Smooth muscle cell (in vitro differentiated cells): ENCODE results near the gene FAM124A. TPM values are rescaled to one million over a fixed set of nuclear protein-coding genes. Genes with fewer than 3 reads are reported as not detected.
"Not testable (repeated sequence)": the region's sequence is repeated elsewhere in the genome, so short reads cannot be mapped to it uniquely, and the experiment has no call there.

Experiments
- DNase-seq: peaks from one replicate; lab custom pipeline; 2025; ENCODE audit not compliant: unreplicated experiment; lab: John Stamatoyannopoulos, UW
- H2AFZ ChIP-seq: fragments of 200-600 bp; sonication (generic); 2 replicates; pipeline ENCODE4 v1.6.0; 2016; ENCODE audit warnings: antibody characterized with exemption, low read depth, mild to moderate bottlenecking
- H3F3A ChIP-seq: fragments of 200-600 bp; sonication (generic); 2 replicates; pipeline ENCODE4 v1.6.0; 2017; ENCODE audit warnings: antibody characterized with exemption, low read depth
- H3K27ac ChIP-seq: fragments of 200-600 bp; sonication (generic); 2 replicates; pipeline ENCODE4 v1.5.1; 2016; ENCODE audit warnings: low read depth, mild to moderate bottlenecking
- H3K27me3 ChIP-seq: fragments of 200-600 bp; sonication (generic); 2 replicates; pipeline ENCODE4 v1.6.1; 2016; ENCODE audit warnings: low read depth, mild to moderate bottlenecking
- H3K36me3 ChIP-seq: fragments of 200-600 bp; sonication (generic); 2 replicates; pipeline ENCODE4 v1.5.1; 2016; ENCODE audit warnings: low read depth
- H3K4me1 ChIP-seq: fragments of 200-600 bp; sonication (generic); 2 replicates; pipeline ENCODE4 v1.5.1; 2016; ENCODE audit warnings: low read depth
- H3K4me2 ChIP-seq: fragments of 200-600 bp; sonication (generic); 2 replicates; pipeline ENCODE4 v1.6.0; 2016; ENCODE audit warnings: mild to moderate bottlenecking
- H3K4me3 ChIP-seq: fragments of 200-600 bp; sonication (generic); 2 replicates; pipeline ENCODE4 v1.5.1; 2016; ENCODE audit warnings: mild to moderate bottlenecking
- H3K79me2 ChIP-seq: fragments of 200-600 bp; sonication (generic); 2 replicates; pipeline ENCODE4 v1.6.0; 2016; ENCODE audit warnings: low read depth, mild to moderate bottlenecking
- H3K9ac ChIP-seq: fragments of 200-600 bp; sonication (generic); 2 replicates; pipeline ENCODE4 v1.6.0; 2016; ENCODE audit warnings: low read depth
- H3K9me3 ChIP-seq: fragments of 200-600 bp; sonication (generic); replicated peaks from 2 replicates; pipeline ENCODE4 v1.5.1; 2016; ENCODE audit warnings: low read depth
- H4K20me1 ChIP-seq: fragments of 200-600 bp; sonication (generic); 2 replicates; pipeline ENCODE4 v1.6.0; 2016; ENCODE audit warnings: low read depth
- CTCF ChIP-seq: fragments of 200-600 bp; sonication (generic); IDR thresholded peaks from 2 replicates; pipeline ENCODE4 v1.5.1; 2017; ENCODE audit warnings: borderline replicate concordance, mild to moderate bottlenecking, antibody characterized with exemption; ENCODE audit not compliant: insufficient read depth, poor library complexity, severe bottlenecking
- WGBS: methylation state at CpG from one replicate; pipeline ENCODE4 v1.1.7; 2016; ENCODE audit warnings: low lambda C conversion rate; 5-methylcytosine and 5-hydroxymethylcytosine counted together
- polyA plus RNA-seq: library from polyadenylated mRNA; unstranded; fragments of >200 nt; fragmentation: Nextera tagmentation; extraction: Ambion mirVana; gene quantifications from 2 replicates; pipeline ENCODE4 v1.2.1, GENCODE V29; 2016
- total RNA-seq: library from RNA; depleted of rRNA; stranded (reverse); fragments of >200 nt; gene quantifications from 2 replicates; pipeline ENCODE4 v1.2.3, GENCODE V29; 2014

The FAM124A gene
- total and polyA plus RNA-seq, 2 experiments from 2014 or later = 0.06 TPM; not detected in 1

GRCh38 chr13:51284339-51284738 is 62.1 kb downstream of the FAM124A start:
- H3K36me3 ChIP-seq = no peaks in the 10 kb centered on the region
- H3K9me3 ChIP-seq = no peaks in the 10 kb centered on the region
- H3K27ac ChIP-seq = no peak overlapping the region
- H3K4me1 ChIP-seq = no peaks in the 10 kb centered on the region
- no peaks in the 10 kb centered on the region for H3F3A ChIP-seq
- H3K27me3 ChIP-seq = peaks cover 4% of the 10 kb centered on the region
- H3K79me2 ChIP-seq = no peaks in the 10 kb centered on the region
- DNase-seq = no peak
- TF ChIP-seq CTCF = no peak
- no peak overlapping the region for H3K4me3 ChIP-seq
- H4K20me1 ChIP-seq = no peaks in the 10 kb centered on the region
- H3K4me2 ChIP-seq = no peak overlapping the region
- H3K9ac ChIP-seq = no peak overlapping the region
- H2AFZ ChIP-seq = no peak overlapping the region
- 91% methylated on average over 3 of the region's 3 CpGs for WGBS

GRCh38 chr13:51286135-51287002 is 64.2 kb downstream of the FAM124A start:
- peak; percentile 94 for TF ChIP-seq CTCF
- WGBS = 40% methylated on average over 13 of the region's 13 CpGs
- Histone ChIP-seq H3K9ac (no peak overlapping the region), H3K36me3 (no peaks in the 10 kb centered on the region), H3K79me2 (no peaks in the 10 kb centered on the region), H2AFZ (no peak overlapping the region), H3F3A (no peaks in the 10 kb centered on the region), H4K20me1 (no peaks in the 10 kb centered on the region), H3K4me3 (no peak overlapping the region), H3K9me3 (no peaks in the 10 kb centered on the region), H3K4me1 (no peaks in the 10 kb centered on the region), H3K4me2 (no peak overlapping the region), H3K27me3 (peaks cover 4% of the 10 kb centered on the region), H3K27ac (no peak overlapping the region)
- DNase-seq = peak; percentile 24

GRCh38 chr13:51287758-51288157 is 65.6 kb downstream of the FAM124A start:
- no peaks in the 10 kb centered on the region for H3K36me3 ChIP-seq
- no peak for DNase-seq
- H3K27me3 ChIP-seq = peaks cover 4% of the 10 kb centered on the region
- H3K9ac ChIP-seq = no peak overlapping the region
- H3K4me3 ChIP-seq = no peak overlapping the region
- H3K4me2 ChIP-seq = no peak overlapping the region
- H3K9me3 ChIP-seq = no peaks in the 10 kb centered on the region
- H3K79me2 ChIP-seq = no peaks in the 10 kb centered on the region
- H3K4me1 ChIP-seq = no peaks in the 10 kb centered on the region
- no peaks in the 10 kb centered on the region for H4K20me1 ChIP-seq
- no peaks in the 10 kb centered on the region for H3F3A ChIP-seq
- TF ChIP-seq CTCF = no peak
- 92% methylated on average over 4 of the region's 4 CpGs for WGBS
- H3K27ac ChIP-seq = no peak overlapping the region
- no peak overlapping the region for H2AFZ ChIP-seq

- H3K9ac ChIP-seq, H3K4me3 ChIP-seq, H3K27me3 ChIP-seq, H4K20me1 ChIP-seq, H3K4me1 ChIP-seq, H3K27ac ChIP-seq, H3F3A ChIP-seq, H2AFZ ChIP-seq, H3K36me3 ChIP-seq, H3K79me2 ChIP-seq, H3K9me3 ChIP-seq, DNase-seq, H3K4me2 ChIP-seq: not testable (repeated sequence)
- 100% methylated on average over 1 of the region's 1 CpG for WGBS
Observed at GRCh38 chr13:51288254-51288653, 66.1 kb downstream of the FAM124A start.
